Dermis blood vessel endothelial cell (primary cell): Measurements from ENCODE around the gene SLC44A4. TPM values are rescaled to one million over a fixed set of nuclear protein-coding genes. Genes with fewer than 3 reads are reported as not detected.
"Not testable (repeated sequence)": the region's sequence is repeated elsewhere in the genome, so short reads cannot be mapped to it uniquely, and the experiment has no call there.

Source experiments
- DNase-seq: peaks from one replicate; pipeline ENCODE4 v3.0.0; 2010
- total RNA-seq: library from RNA; depleted of rRNA; stranded (reverse); fragments of >200 nt; gene quantifications from 2 replicates; pipeline ENCODE4 v1.2.3, GENCODE V29; 2014

The SLC44A4 gene
- total RNA-seq, 1 donor from 2014 or later: 0.17 TPM

DNA sequence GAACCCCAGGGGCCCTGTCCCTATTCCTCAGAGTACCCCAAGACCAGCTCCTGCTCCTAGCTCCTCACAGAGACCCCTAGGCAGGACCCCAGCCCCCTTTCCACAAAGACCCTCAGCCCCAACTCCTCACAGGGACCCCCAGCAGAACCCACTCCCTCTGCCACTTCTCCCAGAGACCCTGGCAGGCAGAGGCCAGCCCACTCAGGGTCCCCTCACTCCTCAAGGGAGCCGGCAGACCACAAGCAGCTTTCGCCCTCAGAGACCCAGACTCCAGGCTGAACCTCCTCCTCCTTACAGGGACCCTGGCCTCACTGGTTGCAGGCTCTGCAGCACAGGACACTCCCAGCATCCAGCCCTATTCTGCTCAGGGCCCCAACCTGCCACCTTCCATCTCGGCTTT, 575 bp downstream of the SLC44A4 start:
- no peak for DNase-seq

DNA sequence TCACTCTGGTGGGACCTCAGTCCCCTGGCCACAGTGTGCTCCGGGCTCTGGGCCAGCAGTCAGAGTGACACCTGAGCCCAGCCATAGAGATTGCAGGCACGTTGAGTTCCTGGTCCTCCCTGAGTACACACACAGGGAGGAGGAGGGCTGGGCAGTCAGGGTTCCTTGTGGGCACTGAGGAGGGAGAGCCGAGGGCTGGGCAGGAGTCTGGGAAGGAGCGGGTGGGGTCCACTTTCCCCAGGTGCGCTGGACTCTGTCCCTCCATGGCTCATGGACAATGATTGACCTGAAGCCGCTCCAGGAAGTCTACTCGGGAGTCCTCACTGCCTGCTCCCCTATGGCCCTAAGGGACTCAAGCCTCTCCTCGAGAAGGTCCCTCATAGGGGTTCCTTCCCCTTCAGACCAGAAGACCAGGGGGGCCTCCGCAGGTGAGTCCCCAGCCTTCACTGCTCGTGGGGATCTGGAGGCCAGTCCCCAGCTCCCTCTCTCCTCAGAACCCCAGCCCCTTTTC, 1.1 kb downstream of the SLC44A4 start:
- no peak for DNase-seq

DNA sequence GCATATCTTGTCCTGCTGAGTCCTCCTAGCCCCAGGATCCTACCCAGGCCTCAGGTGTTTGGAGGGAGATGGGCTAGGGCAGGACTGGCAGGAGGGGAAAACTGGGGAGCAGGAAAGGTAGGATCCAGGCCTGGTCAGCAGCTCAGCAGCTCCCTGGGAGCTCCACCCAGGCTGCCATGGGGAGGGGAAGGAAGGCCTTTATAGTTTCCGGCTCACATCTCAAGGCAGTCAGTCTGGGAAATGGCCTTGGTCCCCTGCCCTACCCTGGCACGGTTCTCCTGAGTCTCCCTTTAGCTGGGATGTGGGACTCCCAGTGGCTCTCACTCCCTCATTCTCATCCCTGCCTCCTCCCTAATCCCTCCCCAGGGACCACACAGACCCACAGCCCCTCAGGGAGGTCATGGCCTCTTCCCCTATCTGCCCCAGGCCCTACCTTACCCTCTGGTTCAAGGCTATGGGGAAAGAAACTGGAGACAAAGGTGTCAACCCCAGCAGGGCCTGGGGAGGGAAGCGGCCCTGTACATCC, 1.6 kb downstream of the SLC44A4 start:
- DNase-seq: peak; percentile 17

DNA sequence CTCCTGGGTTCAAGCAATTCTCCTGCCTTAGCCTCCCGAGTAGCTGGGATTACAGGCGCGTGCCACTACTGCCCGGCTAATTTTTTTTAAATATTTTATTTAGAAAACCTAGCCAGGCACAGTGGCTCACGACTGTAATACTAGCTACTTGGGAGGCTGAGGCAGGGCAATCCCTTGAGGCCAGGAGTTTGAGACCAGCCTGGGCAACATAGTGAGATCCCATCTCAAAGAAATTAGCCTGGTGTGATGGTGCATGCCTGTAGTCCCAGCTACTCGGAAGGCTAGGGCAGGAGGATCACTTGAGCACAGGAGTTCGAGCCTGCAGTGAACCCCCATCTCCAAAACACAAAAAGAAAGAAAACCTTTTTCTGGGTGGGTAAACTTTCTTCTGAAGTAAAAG, 2.4 kb downstream of the SLC44A4 start:
- DNase-seq: no peak

DNA sequence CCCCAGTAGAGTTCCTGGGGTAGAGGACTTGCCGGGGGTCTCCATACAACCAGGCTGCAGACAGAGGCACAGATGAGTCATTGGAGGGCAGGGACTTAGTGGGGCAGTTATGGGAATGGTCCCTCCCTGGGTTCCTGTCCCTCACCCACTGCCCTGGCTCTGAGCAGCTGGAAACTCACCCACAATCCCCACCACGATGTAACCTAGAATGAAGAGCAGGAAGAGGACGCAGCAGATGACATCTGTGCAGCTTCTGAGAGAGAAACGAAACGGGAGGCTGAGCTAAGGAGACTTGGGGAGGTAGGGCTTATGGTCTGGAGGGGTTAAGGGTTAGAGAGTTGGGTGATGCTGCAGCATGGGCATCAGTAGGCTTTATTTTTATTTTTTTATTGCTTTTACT, 2.9 kb downstream of the SLC44A4 start:
- DNase-seq: no peak

DNA sequence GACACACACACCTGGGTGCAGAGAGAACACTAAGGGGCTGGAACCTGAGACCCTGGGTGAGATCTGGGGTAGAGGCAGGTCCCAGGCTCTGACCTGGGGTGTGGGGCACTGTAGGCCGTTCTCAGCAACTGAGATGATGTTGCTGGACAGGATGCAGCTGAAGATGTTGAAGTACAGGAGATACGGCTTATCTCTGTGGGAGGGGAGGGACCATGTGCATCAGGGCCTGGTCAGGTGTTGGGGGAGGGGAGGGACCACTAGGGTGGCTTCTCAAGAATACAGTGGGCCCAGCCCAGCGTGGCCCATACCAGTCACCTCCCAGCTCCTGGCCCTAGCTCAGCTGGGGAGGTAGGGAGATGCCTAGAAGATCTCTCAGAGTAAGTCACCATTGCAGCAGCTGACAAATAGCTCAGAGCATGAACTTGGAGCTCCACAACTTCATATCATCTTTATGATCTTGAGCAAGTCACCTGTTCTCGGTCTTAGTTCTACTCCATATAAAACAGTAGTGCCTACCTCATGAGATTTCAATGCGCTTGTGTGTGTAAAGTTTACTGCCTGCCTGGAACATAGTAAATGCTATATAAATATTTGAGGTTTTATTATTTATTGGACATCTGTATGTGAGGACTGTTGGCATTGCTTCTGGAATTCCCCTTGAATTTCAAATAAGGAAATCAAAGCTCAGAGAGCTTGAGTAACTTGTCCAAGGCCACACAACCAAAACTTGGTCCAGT, 3.8 kb downstream of the SLC44A4 start:
- no peak for DNase-seq

DNA sequence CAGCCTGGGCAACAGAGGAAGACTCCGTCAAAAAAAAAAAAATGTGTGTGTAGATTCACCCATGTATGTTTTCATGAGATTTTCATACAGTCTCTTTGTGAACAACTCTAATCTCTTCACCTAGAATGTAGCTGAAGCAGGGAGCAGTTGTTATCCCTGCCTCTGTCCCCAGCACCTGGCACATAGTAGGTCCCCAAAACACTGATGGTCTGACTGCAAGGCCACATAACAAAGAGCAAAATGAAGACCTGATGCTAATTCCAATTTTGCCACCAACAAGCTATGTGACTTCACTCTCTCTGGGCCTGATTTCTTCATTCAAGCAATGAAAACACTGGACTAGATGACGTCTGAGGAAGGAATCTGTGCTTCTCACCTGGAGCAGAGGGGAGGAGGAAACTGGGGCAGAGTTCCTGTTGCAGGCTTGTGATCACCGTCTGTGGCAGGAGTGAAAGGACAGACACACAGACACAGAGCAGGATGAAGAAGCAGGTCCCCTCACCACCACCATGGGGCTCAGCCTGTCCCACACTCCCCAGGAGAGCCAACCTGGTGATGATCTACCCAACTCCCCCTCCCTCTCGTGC, 4.6 kb downstream of the SLC44A4 start:
- no peak for DNase-seq

DNA sequence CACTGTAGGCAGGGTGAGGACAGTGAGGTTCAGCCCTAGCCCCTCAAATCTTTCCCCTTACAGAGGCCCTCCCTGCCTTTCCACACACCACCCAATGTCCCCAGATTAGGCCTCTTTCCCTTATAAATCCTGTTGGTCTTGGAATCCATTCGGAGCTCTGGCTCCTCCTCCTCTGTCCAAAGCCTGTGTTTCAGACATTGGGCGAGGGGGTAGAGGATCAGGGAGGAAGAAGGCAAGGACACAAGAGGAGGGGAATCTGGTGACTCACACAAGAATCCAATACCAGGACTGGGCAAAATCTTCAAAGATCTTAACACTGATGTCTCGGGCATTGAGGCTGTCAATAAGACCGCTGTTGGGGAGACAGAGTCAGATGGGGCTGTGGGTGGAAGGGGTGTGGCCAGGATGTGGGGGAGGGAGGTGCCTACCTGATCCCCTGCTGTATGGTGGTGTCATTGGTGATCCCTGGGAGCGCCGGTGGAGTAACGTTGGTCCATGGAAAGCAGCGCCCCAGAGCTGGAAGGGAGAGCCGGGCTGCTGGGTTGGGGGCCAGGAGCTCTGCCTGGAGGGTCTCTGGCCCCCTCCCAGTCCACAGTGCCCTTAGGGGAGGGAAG, 7.6 kb downstream of the SLC44A4 start:
- DNase-seq: no peak

DNA sequence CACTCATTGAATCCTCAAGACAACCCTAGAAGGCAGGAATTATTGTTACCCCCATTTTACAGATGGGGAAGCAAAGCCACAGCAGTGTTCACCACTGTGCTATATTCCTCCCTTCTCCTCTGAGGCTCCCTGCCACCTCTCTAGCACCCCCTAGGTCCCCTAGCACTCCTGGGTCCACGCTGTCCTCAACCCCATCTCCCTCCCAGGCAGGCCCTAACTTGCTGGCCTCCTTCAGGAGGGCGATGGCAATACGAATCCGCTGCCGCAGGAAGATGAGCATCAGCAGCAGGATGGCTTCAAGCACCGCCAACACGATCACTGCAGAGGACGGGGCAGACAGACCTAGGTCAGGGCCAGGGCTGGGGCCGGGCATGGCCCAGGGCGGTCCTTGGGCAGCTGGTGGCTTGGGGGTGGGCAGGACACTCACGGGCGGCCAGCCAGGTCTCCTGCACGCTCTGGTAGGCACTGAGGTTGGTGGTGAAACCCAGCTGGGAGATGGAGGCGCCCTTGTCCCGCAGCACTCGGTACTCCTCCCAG, 8.3 kb downstream of the SLC44A4 start:
- no peak for DNase-seq

DNA sequence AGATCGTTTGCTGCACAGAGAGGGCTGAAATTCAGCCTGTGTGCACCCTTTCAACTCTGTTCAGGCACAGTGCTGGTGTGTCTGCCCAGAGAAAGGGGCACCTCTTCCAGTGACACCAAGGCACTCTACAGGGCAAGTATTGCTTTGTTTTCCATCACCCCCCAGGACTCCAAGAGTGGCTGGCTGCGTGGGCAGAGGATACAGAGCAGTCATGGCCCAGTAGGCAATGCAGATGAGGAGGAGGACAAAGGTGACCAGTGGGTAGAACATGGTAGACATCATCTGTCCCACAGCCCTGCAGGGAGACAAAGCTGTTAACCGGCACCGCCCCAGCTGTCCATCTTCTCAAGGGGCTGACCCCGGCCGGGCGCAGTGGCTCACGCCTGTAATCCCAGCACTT, 9.5 kb downstream of the SLC44A4 start:
- no peak for DNase-seq

DNA sequence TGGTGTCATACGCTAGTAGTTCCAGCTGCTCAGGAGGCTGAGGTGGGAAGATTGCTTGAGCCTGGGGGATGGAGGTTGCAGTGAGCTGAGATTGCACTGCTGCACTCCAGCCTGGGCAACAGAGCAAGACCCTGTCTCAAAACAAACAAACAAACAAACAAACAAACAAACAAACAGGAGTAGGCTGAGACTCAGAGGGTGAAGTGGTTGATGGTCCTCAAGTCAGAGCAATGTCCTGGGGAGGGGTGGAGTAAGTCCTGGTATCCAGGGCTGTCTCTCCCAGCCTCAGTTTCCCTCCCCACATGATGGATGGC, 10.2 kb downstream of the SLC44A4 start:
- DNase-seq: not testable (repeated sequence)

DNA sequence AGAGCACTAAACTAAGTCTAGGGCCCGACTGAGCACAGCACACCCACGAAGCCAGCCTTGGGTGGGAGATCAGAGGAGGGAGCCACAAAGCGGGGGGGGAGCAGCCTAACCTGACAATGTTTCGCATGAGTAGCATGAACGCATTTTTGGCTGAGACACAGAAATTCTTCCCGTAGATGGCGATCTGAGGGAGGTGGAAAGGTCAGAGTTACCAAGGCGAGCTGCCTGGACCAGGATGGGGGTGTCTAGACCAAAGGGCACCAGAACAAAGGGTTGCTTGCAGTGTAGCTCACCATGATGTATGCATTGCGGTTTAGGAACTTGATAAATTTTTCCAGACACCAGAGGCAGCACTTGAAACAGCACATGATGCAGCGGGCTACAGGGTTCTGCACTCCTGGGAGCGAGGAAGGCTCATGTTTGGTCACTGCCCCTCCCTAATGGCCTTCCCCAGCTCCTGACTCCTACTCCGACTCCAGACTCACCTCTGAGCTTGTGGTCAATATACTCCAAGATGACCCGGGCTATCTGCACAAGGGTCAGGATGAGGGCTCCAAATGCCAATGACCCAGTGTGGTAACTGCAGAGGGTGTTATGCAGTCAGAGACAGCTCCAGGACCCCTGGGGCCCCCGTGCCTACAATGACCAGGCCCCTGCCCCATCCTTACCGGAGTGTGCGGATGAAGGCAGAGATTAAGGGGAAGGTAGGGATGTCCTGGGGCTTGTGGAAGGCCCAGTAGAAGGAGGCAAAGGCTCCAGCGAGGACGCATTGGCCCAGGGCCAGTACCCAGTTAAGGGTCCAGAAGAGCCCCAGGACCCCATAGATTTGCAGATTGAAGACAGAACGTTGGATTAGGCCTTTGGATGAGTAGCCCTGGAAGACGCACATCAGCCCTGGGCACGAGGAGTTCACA, 13.3 kb downstream of the SLC44A4 start:
- DNase-seq: no peak

DNA sequence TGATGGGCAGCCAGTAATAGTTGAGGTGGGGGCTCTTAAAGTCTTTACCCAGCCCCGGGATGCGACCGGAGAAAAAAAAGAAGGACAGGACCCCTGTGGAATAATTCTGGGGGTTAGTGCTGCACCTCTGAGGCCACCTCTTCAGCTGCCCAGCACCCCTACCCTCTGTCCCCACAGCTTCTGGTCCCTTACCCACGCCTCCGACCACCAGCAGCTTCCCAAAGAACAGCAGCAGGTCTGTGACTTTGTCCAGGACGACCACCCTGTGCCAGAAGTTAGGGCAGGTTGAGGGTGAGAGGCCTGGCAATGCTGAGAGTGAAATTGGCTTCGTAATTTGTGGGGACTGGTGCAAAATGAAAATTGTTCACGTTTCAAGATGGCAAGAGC, 14.0 kb downstream of the SLC44A4 start:
- no peak for DNase-seq

DNA sequence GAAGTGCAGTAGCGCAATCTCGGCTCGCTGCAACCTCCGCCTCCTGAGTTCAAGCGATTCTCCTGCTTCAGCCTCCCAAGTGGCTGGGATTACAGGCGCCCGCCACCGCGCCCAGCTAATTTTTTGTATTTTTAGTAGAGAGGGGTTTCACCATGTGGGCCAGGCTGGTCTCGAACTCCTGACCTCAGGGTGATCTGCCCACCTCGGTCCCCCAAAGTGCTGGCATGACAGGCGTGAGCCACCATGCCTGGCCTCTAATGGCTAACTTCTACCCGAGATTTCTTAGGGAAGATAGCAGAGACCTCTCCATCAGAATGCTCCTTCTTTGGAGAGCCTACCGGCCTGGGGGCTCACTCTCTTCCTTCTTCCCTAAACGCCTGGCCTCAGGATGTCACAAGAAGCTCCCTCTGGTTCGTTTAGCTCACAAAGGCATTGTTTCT, 14.7 kb downstream of the SLC44A4 start:
- DNase-seq: not testable (repeated sequence)

DNA sequence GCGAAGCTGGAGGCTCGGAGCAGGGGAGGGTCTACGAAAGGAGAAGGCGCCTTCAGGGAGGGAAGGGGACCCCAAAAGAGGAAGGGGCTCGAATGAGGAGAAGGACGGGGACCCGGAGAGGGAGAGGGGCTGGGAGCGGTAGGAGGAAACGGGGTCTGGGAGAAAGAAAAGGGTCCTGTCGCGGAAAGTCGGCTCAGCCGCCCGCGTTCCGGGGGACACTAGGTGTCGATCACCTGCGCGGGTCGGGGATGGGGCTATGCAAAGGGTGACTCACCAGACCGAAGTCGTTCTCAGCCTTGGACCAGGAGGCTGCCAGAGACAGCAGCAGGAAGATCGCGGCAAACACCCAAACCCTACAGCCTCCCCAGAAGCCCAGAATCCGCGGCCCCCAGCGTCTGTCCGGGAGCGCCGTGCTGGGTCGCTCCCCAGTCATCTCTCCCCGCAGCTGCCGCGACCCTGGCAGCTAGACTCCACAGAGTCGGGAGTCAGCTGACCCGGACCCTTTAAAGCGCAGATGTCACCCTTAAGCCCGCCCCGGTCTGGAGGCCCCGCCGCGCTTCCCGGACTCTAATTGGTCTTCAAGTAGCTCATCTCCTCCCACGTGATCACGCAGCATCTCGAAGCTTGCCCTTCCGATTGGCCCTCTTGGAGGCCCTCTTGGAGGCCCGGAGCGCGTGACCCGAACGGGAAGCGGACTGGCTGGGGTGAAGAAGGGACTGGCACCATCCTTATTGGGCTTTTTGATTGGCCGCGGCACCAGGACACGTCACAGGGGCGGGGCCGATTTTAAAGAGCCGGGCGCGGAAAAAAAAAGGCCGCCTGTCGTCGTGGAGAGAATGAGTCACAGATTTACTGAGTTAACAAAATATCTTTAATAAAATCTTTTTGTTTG, 16.2 kb downstream of the SLC44A4 start, which contains the start of gene NEU1:
Gene NEU1, minus strand, starts transcription at position 478 of the 892 bp plus-strand sequence. Its CDS starts 45 bp downstream, at position 433.
- peak; percentile 100 for DNase-seq

DNA sequence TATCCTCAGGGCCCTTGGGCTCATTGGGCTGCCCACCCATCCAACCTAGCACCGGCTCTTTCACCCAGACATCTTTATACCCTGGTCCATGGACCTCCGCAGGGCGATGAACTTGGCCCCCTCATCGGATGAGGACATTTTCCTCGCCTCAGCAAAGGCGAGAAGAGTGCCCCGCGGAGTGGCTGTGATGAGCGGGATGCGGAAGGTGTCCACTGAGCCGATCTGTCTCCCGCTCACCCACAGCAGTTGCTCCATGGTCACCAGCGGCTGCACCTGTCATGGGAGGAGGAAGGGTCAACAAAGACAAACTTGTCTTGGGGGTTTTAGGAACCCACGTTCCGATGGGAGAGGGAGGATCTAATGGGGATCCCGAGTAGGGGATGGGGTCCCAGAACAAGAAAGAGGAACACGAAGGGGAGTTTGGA, 16.9 kb downstream of the SLC44A4 start:
- no peak for DNase-seq

DNA sequence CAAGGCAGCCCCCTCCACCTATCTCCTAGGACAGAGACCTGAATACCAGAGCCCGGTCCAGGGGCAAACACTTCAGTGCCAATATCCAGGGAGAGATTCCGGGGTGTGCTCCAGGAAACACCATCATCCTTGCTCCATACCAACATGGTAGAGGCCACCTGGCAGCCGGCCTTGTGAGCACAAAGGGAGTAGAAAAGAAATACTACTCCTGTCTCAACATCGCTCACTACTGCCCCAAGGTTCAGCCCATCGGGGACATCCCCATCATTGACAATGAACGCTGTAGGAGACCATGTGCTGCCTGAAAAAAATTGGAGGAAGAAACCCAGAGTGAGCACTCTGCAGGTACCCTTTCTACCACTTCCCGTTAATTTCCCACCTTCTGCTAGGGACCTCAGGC, 17.6 kb downstream of the SLC44A4 start:
- DNase-seq: no peak

DNA sequence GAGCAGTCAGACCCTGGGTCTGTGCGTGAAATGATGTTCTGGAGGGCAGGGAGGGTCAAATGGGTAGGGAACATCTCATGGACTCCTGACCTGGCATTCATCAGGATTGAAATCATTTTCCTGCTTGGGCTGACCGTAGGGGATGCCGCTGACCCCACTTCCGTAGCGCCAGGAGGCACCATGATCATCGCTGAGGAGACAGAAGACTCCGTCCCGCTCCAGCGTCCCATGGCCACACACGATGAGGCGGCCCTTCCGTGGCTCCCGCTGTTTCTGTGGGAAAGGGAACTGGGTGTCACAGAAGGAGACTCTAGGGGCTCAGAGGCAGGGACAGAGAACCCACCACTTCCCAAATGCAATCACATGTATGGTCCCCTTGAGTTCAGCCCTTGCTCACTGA, 18.4 kb downstream of the SLC44A4 start:
- DNase-seq: no peak

DNA sequence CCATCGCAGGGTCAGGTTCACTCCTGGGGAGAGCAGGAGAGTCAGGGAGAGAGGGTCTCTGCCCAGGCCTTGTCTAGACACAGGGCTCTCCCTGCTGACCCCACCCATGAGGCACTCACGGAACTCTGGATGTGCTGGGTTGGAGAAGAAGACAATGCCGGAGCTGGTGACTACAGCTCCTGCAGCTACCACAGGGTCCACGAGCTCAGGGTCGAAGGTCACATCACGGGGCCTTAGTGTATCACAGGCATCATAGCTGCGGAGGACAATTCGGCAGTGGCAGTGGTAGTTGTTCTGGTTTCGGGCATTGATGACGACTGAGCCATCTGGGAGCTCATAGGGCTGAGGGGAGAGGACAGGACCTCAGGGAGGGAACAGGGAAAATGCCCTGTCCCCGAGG, 18.9 kb downstream of the SLC44A4 start:
- no peak for DNase-seq

DNA sequence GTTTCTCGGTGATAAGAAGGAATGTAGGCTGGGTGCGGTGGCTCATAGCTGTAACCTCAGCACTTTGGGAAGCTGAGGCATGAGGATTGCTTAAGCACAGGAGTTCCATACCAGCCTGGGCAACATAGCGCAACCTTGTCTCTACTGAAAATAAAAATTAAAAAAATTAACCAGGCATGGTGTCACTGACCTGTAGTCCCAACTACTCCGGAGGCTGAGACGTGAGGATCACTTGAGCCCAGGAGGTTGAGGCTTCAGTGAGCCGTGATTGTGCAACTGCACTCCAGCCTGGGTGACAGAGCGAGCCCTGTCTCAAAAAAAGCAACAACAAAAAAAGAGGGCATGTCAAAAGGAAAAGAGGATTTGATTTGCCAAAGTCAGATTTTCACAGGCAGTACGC, 20.1 kb downstream of the SLC44A4 start:
- DNase-seq: no peak

DNA sequence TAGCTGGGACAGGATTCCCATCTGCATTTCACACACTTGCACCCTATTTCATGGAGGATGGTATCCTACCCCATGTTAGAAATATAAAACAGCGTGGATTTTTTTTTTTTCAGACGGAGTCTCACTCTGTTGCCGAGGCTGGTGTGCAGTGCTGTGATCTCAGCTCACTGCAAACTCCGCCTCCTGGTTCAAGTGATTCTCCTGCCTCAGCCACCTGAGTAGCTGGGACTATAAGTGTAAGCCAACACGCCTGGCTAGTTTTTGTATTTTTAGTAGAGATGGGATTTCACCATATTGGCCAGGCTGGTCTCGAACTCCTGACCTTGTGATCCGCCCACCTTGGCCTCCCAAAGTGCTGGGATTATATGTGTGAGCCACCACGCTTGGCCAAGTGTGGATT, 21.0 kb downstream of the SLC44A4 start:
- DNase-seq: not testable (repeated sequence)
